ENCODE results near the gene EMC1.

EMC1 gene

GRCh38 chr1:19222573-19222972, 28.8 kb downstream of the EMC1 start:
- TF ChIP-seq EGR1 (IDR thresholded peaks at IDR 0.05) (no peak), TEAD4 (IDR thresholded peaks at IDR 0.05) (no peak), FOXM1 (IDR thresholded peaks at IDR 0.05; ENCODE audit: borderline replicate concordance, low read depth) (no peak), EP300 (IDR thresholded peaks at IDR 0.05; ENCODE audit: borderline replicate concordance) (no peak), NFIC (IDR thresholded peaks at IDR 0.05) (no peak), TCF12 (IDR thresholded peaks at IDR 0.05; ENCODE audit: low read depth) (no peak), REST (IDR thresholded peaks at IDR 0.05; ENCODE audit: low read depth) (no peak), MAX (IDR thresholded peaks at IDR 0.05) (no peak), CEBPB (IDR thresholded peaks at IDR 0.05) (no peak), TAF1 (IDR thresholded peaks at IDR 0.05; ENCODE audit: low read depth) (no peak), ZBTB7A (IDR thresholded peaks at IDR 0.05; ENCODE audit: low read depth) (no peak)

GRCh38 chr1:19220991-19221390, 30.3 kb downstream of the EMC1 start:
- TF ChIP-seq NFIC (IDR thresholded peaks at IDR 0.05) (no peak), FOXM1 (IDR thresholded peaks at IDR 0.05; ENCODE audit: borderline replicate concordance, low read depth) (no peak), TAF1 (IDR thresholded peaks at IDR 0.05; ENCODE audit: low read depth) (no peak), EGR1 (IDR thresholded peaks at IDR 0.05) (no peak), YY1 (IDR thresholded peaks at IDR 0.05; ENCODE audit: low read depth) (no peak), TEAD4 (IDR thresholded peaks at IDR 0.05) (no peak), USF1 (IDR thresholded peaks at IDR 0.05) (no peak), MAX (IDR thresholded peaks at IDR 0.05) (no peak), TCF12 (IDR thresholded peaks at IDR 0.05; ENCODE audit: low read depth) (no peak)

GRCh38 chr1:19220080-19220846, 31.1 kb downstream of the EMC1 start:
- TF ChIP-seq FOXM1 (IDR thresholded peaks at IDR 0.05; ENCODE audit: borderline replicate concordance, low read depth): no peak
- no peak for TF ChIP-seq YY1 (IDR thresholded peaks at IDR 0.05; ENCODE audit: low read depth)
- no peak for TF ChIP-seq REST (IDR thresholded peaks at IDR 0.05; ENCODE audit: low read depth)
- no peak for TF ChIP-seq TAF1 (IDR thresholded peaks at IDR 0.05; ENCODE audit: low read depth)
- no peak for TF ChIP-seq RAD21 (IDR thresholded peaks at IDR 0.05; ENCODE audit: low read depth)
- no peak for TF ChIP-seq MAX (IDR thresholded peaks at IDR 0.05)
- TF ChIP-seq TCF12 (IDR thresholded peaks at IDR 0.05; ENCODE audit: low read depth): no peak
- TF ChIP-seq TEAD4 (IDR thresholded peaks at IDR 0.05): no peak
- TF ChIP-seq ZBTB7A (IDR thresholded peaks at IDR 0.05; ENCODE audit: low read depth): no peak
- TF ChIP-seq CEBPB (IDR thresholded peaks at IDR 0.05): no peak

- no peak for TF ChIP-seq EGR1 (IDR thresholded peaks at IDR 0.05)
- no peak for TF ChIP-seq EP300 (IDR thresholded peaks at IDR 0.05; ENCODE audit: borderline replicate concordance)
- no peak for TF ChIP-seq REST (IDR thresholded peaks at IDR 0.05; ENCODE audit: low read depth)
- no peak for TF ChIP-seq ZBTB7A (IDR thresholded peaks at IDR 0.05; ENCODE audit: low read depth)
- no peak for TF ChIP-seq TAF1 (IDR thresholded peaks at IDR 0.05; ENCODE audit: low read depth)
- no peak for TF ChIP-seq USF1 (IDR thresholded peaks at IDR 0.05)
- no peak for TF ChIP-seq CEBPB (IDR thresholded peaks at IDR 0.05)
- no peak for TF ChIP-seq FOXM1 (IDR thresholded peaks at IDR 0.05; ENCODE audit: borderline replicate concordance, low read depth)
- TF ChIP-seq TEAD4 (IDR thresholded peaks at IDR 0.05): no peak
- no peak for TF ChIP-seq MAX (IDR thresholded peaks at IDR 0.05)
- no peak for TF ChIP-seq RAD21 (IDR thresholded peaks at IDR 0.05; ENCODE audit: low read depth)
- no peak for TF ChIP-seq CREB1 (IDR thresholded peaks at IDR 0.05; ENCODE audit: low read depth)
- no peak for TF ChIP-seq NFIC (IDR thresholded peaks at IDR 0.05)
- TF ChIP-seq TCF12 (IDR thresholded peaks at IDR 0.05; ENCODE audit: low read depth): no peak
- no peak for TF ChIP-seq YY1 (IDR thresholded peaks at IDR 0.05; ENCODE audit: low read depth)
Measured at GRCh38 chr1:19219451-19219850, 31.9 kb downstream of the EMC1 start.
